Measurements from ENCODE around the gene SLC8A3. TPM values are rescaled to one million over a fixed set of nuclear protein-coding genes. Genes with fewer than 3 reads are reported as not detected.

Gene SLC8A3
- total and polyA plus RNA-seq, 10 of the 15 experiments (the other 5 are each of a cell fraction or from before 2014, with no cell fraction given): 0.04 to 0.17 (median 0.13) TPM; not detected in 3

GRCh38 chr14:70237710-70238109, 49.0 kb upstream of the SLC8A3 start:
- Histone ChIP-seq H3K79me2 (ENCODE audit: control insufficient read depth, insufficient read depth, low read length) (no peaks in the 10 kb centered on the region), H3K36me3 (ENCODE audit: control insufficient read depth in 2 of 2, insufficient read depth in 2 of 2, low read length in 1 of 2) (no peaks in the 10 kb centered on the region), H3K9me3 (replicated peaks; ENCODE audit: control insufficient read depth, insufficient read depth, low read length) (no peaks in the 10 kb centered on the region; the same call in 2 of the 3 replicates), H3K4me1 (ENCODE audit: control insufficient read depth, insufficient read depth, low read length) (no peaks in the 10 kb centered on the region), H3K4me3 (no peak overlapping the region), H3K27ac (ENCODE audit: control insufficient read depth, insufficient read depth) (no peak overlapping the region), H4K20me1 (ENCODE audit: control insufficient read depth, insufficient read depth) (no peaks in the 10 kb centered on the region), H2AFZ (ENCODE audit: control insufficient read depth, low read depth, low read length) (no peak overlapping the region), H3K27me3 (replicated peaks in 1 of 2; ENCODE audit: control insufficient read depth in 2 of 2, insufficient read depth in 2 of 2, low read length in 1 of 2) (no peaks in the 10 kb centered on the region), H3K9ac (ENCODE audit: control insufficient read depth, insufficient read depth, low read length) (no peak overlapping the region), H3K4me2 (ENCODE audit: control insufficient read depth, insufficient read depth) (no peak overlapping the region)
- WGBS (ENCODE audit: insufficient coverage, insufficient replicate concordance, low lambda C conversion rate, missing lambda C conversion rate): 69% methylated on average over 3 of the region's 3 CpGs
- ChIA-PET CTCF (interaction anchor here (1.1 kb wide), 1 partner anchor 12 kb away, joined by 3 read pairs; no protein-coding TSS in a partner anchor), RAD21 (ENCODE audit: unreplicated experiment) (no interaction called here), POLR2A (no interaction called here), SMC1A (ENCODE audit: uncharacterized antibody, unreplicated experiment) (no interaction called here)
- DNase-seq (ENCODE audit: low read depth, low spot score): no peak
- in situ Hi-C loops (cut with MboI): no loop called here
- FAIRE-seq: no peak
- no peak for ATAC-seq
- intact Hi-C loops (cut with micrococcal nuclease; ENCODE audit: unreplicated experiment): no loop called here
- BruUV-seq (replicated peaks): no TSS peak
- TF ChIP-seq HDAC2 (IDR thresholded peaks at IDR 0.05) (no peak), JUND (IDR thresholded peaks at IDR 0.05; ENCODE audit: low read depth, low read length) (no peak), ZNF622 (IDR thresholded peaks at IDR 0.05) (no peak), ZNF687 (IDR thresholded peaks at IDR 0.05) (no peak), RBBP5 (conservative IDR thresholded peaks at IDR 0.05) (no peak), NR2F1 (conservative IDR thresholded peaks at IDR 0.05) (no peak), MEF2A (IDR thresholded peaks at IDR 0.05; ENCODE audit: insufficient read depth, low read depth, low read length) (no peak), ZBTB33 (IDR thresholded peaks at IDR 0.05) (no peak), KLF5 (IDR thresholded peaks at IDR 0.05; ENCODE audit: partially characterized antibody) (no peak), RUNX3 (IDR thresholded peaks at IDR 0.05; ENCODE audit: low read length) (no peak), IRF4 (IDR thresholded peaks at IDR 0.05; ENCODE audit: low read depth, low read length) (no peak), SP1 (IDR thresholded peaks at IDR 0.05; ENCODE audit: low read depth, low read length) (no peak), IRF3 (IDR thresholded peaks at IDR 0.05) (no peak), BCLAF1 (IDR thresholded peaks at IDR 0.05) (no peak), SREBF1 (IDR thresholded peaks at IDR 0.05; ENCODE audit: low read length) (no peak), RAD51 (IDR thresholded peaks at IDR 0.05) (no peak)
